Gastroesophageal sphincter (tissue), 3 donors: Measurements from ENCODE around the gene BPIFA1.

Experiments
- CTCF ChIP-seq, 4 experiments: fragments of 200-600 bp in 2 of 4; fragments of 450-650 bp in 2 of 4; sonication (generic) in 1 of 4; IDR thresholded peaks; one replicate each; pipeline ENCODE4 v1.5.1; 2017 to 2019; ENCODE audit warnings: antibody characterized with exemption in 4 of 4, mild to moderate bottlenecking in 2 of 4, moderate library complexity in 2 of 4
- EP300 ChIP-seq: sonication (generic); formaldehyde crosslinking; IDR thresholded peaks from one replicate; pipeline ENCODE4 v1.6.1; 2017; ENCODE audit warnings: antibody characterized with exemption, mild to moderate bottlenecking
- POLR2A ChIP-seq, 2 donors: fragments of 450-650 bp; IDR thresholded peaks; one replicate each; pipeline ENCODE4 v1.6.1; 2017; ENCODE audit warnings: antibody characterized with exemption in 2 of 2, mild to moderate bottlenecking in 2 of 2, moderate library complexity in 1 of 2
- POLR2AphosphoS5 ChIP-seq: sonication (generic); formaldehyde crosslinking; IDR thresholded peaks from one replicate; pipeline ENCODE4 v1.6.1; 2017; ENCODE audit warnings: antibody characterized with exemption

GRCh38 chr20:33280775-33281174 is 45.0 kb downstream of the BPIFA1 start:
- TF ChIP-seq CTCF (IDR thresholded peaks at IDR 0.05) (no peak), POLR2A (IDR thresholded peaks at IDR 0.05) (no peak), EP300 (no peak), POLR2AphosphoS5 (no peak)
